HTERT RPE-1 (cell line): ENCODE measurements around the gene TRIP4.
"Not testable (repeated sequence)": the region's sequence is repeated elsewhere in the genome, so short reads cannot be mapped to it uniquely, and the experiment has no call there.

Experiments
- in situ Hi-C: fragments of 300-500 bp; cut with MboI; formaldehyde crosslinking; loops from 4 replicates; pipeline ENCODE4 v1.14.3; 2020; ENCODE audit warnings: low sequenced_read_pairs

TRIP4 gene

GRCh38 chr15:64380130-64380870 is 7.3 kb upstream of the TRIP4 start:
- in situ Hi-C loops: not testable (repeated sequence)

GRCh38 chr15:64381000-64381751 is 6.5 kb upstream of the TRIP4 start, which contains the start of gene PCLAF:
TSS of gene PCLAF (minus strand) at chr15:64381441. CDS start at chr15:64381371, 70 bp downstream.
- in situ Hi-C loops: no loop called here

- in situ Hi-C loops: no loop called here
These were observed 3.9 kb upstream of the TRIP4 start for GRCh38 chr15:64383760-64384159.

DNA sequence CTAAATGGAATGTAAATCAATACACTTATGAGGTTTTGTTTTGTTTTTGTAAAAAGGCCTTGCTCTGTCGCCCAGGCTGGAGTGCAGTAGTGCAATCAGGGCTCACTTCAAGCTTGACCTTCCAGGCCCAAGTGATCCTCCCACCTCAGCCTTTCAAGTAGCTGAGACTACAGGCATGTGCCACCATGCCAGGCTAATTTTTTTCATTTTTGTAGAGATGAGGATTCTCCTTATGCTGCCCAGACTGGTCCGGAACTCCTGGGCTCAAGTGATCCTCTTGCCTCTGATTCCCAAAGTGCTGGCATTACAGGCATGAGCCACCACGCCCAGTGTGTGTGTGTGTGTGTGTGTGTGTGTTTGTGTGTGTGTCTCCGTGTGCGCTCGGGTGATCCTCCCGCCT is 1.3 kb upstream of the TRIP4 start:
- in situ Hi-C loops: no loop called here

GRCh38 chr15:64389036-64389435 is 1.4 kb downstream of the TRIP4 start:
- in situ Hi-C loops: no loop called here

DNA sequence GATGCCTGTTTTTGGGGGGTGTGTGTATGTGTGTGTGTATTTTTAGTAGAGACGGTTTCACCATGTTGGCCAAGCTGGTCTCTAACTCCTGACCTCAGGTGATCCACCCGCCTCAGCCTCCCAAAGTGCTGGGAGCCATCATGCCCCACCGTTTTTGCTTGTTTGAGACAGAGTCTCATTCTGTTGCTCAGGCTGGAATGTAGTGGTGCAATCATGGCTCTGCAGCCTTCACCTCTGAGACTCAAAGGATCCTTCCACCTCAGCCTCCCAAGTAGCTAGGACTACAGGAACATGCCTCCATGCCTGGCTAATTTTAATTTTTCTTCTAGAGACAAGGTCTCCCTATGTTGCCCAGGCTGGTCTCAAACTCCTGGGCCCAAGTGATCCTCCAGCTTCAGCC is 4.8 kb downstream of the TRIP4 start:
- in situ Hi-C loops: not testable (repeated sequence)

DNA sequence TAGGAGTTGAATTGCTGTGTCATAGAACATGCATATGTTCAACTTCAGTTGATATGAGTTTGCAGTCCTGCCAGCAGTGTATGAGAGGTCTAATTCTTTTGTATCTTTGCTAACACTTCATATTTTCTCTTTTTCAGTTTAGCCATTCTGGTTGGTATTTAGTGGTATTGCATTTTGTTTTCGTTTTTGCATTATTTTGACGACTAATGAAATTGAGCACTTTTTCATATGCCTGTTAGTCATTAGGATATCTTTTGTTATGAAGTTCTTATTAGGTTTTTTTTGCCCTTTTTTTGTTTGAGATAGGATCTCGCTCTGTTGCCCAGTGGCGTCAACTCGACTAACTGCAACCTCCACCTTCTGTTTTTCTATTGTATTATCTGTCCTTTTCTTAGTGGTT is 9.2 kb downstream of the TRIP4 start:
- in situ Hi-C loops: no loop called here

DNA sequence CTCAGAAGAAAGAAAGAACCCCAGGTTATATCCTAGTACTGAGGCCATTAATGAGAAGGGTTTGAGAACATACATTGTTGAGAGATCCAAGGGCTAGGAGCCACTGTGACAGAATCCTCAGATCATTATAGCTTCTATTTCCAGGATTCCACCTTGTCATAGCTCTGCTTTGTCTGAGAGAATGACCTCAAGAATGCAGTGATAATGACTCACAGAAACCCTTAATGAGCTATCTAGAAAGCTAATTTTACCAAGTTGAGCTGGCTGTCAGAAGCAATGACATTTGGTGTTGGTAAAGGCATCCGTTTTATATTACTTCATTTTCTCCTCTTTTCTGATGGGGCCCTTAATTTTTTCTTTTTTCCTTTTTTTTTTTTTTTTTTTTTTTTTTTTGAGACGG is 10.9 kb downstream of the TRIP4 start:
- in situ Hi-C loops: no loop called here

- in situ Hi-C loops: no loop called here
These were observed 12.9 kb downstream of the TRIP4 start for GRCh38 chr15:64400583-64400982.

DNA sequence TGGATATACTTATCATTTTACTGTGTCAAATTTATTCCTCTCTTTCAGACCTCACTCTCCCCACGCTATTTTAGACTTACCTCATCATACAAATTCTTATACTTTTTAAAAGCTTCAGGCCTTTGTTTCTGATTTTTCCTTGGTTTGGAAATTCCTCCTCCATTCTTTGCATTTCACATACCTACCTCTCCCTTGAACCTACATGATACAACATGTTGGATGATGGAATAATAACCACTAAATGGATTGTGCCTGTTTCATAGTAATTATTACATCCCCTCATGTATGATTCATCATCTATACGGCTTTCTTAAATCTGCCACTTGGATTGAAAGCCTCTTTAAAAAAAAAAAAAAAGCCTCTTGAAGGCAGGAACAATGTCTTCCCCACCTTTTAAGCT is 24.6 kb downstream of the TRIP4 start:
- in situ Hi-C loops: no loop called here

- in situ Hi-C loops: no loop called here
These were observed 35.1 kb downstream of the TRIP4 start for GRCh38 chr15:64422697-64423096.

DNA sequence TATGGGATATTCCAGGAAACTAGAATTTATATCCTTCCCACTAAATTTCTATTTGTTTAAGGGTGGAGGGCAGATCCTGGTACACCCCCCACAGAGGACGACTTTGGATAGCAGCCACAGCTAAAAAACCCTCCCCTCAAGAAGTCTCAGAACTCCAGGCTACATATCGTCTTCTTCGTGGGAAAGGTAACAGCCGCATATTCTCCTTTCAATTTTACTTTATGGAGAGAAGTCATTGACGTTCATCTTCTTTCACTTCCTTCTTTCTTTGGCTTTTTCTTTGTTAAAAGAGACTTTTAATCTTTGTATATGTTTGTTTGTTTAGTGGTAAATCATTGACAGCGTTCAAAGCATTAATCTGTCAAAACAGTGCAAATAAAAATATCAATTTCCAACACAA is 36.3 kb downstream of the TRIP4 start:
- in situ Hi-C loops: no loop called here

- in situ Hi-C loops: no loop called here
These were observed 37.6 kb downstream of the TRIP4 start for GRCh38 chr15:64425221-64425620.

DNA sequence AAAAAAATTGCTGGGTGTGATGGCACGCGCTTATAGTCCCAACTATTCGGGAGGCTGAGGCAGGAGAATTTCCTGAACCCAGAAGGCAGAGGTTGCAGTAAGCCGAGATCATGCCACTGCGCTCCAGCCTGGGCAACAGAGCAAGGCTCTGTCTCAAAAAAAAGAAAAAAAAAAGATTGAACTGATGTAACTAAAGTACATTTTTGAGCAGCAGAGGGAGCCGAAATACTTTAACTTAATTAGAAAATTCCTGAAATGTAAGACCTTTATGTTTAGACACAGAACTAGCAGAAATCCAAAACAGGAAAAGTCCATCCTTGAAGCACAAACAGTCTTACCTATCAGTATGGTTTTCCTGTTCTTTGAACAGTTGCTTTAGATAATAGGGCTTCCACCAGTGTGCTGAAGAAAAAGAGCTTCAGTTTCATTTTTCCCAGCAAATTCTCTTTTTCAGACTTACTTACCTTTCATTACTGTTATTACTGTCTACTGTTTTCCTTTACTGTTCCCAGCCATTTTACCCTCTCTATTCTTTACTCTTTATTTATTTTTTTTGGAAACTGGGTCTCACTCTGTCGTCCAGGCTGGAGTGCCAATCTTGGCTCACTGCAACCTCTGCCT is 39.3 kb downstream of the TRIP4 start:
- in situ Hi-C loops: no loop called here

DNA sequence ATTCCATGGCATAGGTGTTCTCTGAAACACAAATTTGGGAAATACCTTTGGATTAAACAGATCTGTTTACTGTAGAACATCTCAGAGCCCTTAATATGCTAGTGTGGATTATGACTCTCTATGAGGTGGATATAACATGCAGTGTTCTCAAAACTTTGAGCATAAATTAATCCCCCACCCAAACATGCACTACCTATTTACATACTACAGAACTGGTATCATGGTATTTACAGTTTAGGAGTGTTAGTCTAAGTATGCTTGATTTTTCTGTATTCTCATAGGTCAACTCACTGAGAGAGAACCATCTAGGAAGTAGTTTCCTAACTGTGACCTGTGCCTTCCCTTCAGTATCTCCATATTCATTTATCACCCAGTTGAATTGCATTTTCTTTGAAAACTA is 41.8 kb downstream of the TRIP4 start:
- in situ Hi-C loops: no loop called here

GRCh38 chr15:64430000-64430735 is 42.5 kb downstream of the TRIP4 start:
- in situ Hi-C loops: no loop called here

- in situ Hi-C loops: no loop called here
These were observed 50.3 kb downstream of the TRIP4 start for GRCh38 chr15:64437982-64438381.

DNA sequence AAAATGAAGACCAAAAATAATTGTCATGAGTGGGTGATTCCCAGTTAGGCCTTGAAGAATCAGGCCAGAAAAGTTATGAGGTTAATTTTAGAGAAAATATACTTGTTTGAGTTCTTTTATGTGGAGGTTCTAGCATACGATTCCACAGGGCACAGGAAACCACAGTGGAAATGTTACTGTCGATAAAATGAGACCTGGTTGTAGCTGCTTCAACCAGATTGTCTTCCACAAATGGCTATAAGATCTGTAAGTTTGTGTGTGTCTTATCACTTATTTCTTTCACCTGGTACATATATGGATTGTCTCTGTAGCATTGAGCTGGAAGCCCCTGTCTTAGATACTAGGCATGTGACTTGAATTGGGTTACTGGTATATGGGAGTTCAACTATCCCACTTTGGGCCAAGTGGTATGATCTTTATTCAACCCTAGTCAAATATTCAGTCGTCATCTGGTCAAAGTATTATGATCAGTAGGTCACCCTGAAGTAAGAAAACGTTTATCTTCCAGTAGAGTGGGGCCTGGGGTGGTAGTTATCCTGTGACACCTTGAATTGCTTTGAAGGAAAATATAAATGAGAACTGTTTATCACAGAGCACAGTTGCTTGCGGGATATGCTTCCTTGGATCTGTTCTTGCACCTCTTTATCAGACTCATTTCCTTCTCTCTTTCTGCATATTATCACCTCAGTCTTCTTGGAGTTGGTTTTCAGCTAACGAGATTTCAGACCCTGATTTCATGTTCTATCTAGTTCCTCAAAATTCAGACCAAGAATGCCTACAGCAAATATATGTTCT is 51.2 kb downstream of the TRIP4 start:
- in situ Hi-C loops: no loop called here

- in situ Hi-C loops: no loop called here
These were observed 54.2 kb downstream of the TRIP4 start for GRCh38 chr15:64441852-64442251.

- in situ Hi-C loops: no loop called here
These were observed 55.4 kb downstream of the TRIP4 start for GRCh38 chr15:64443016-64443415.
